ENCODE data around the gene DIDO1.

GRCh38 chr20:62900692-62901584 is 25.4 kb downstream of the DIDO1 start:
- no peak for TF ChIP-seq POLR2A (IDR thresholded peaks at IDR 0.05)
- no peak for TF ChIP-seq CTCF (IDR thresholded peaks at IDR 0.05)
- no peak for TF ChIP-seq POLR2AphosphoS5 (IDR thresholded peaks at IDR 0.05; ENCODE audit: insufficient read depth in 1 of 2, low read depth in 1 of 2)

All from vagina (tissue), 2 donors.